Tibial nerve (tissue), 4 donors: ENCODE data around the gene KIF13A. TPM values are rescaled to one million over a fixed set of nuclear protein-coding genes. Genes with fewer than 3 reads are reported as not detected.
"Not testable (repeated sequence)": the region's sequence is repeated elsewhere in the genome, so short reads cannot be mapped to it uniquely, and the experiment has no call there.

Experiments used
- DNase-seq, 2 donors: peaks; one replicate each; pipeline ENCODE4 v3.0.0-alpha.2; 2019; ENCODE audit warnings: low spot score in 2 of 2
- H3K27ac ChIP-seq, 4 donors: fragments of 200-600 bp; sonication (generic) in 3 of 4; one replicate each; pipeline ENCODE4 v1.5.1; 2017 to 2019; ENCODE audit warnings: mild to moderate bottlenecking in 1 of 4
- H3K27me3 ChIP-seq, 2 donors: fragments of 200-600 bp; sonication (generic) in 1 of 2; one replicate each; pipeline versions ENCODE4 v1.5.1 to v1.6.0; 2017 to 2019
- H3K36me3 ChIP-seq, 3 donors: fragments of 200-600 bp; sonication (generic); one replicate each; pipeline ENCODE4 v1.5.1; 2018 to 2019
- H3K4me1 ChIP-seq, 4 donors: fragments of 200-600 bp; sonication (generic) in 3 of 4; one replicate each; pipeline ENCODE4 v1.5.1; 2017 to 2019
- H3K4me3 ChIP-seq, 4 donors: fragments of 200-600 bp; sonication (generic) in 3 of 4; one replicate each; pipeline ENCODE4 v1.5.1; 2017 to 2019; ENCODE audit warnings: mild to moderate bottlenecking in 1 of 4, moderate library complexity in 1 of 4
- H3K9me3 ChIP-seq, 4 donors: fragments of 200-600 bp; sonication (generic) in 3 of 4; one replicate each; pipeline ENCODE4 v1.5.1; 2017 to 2019
- CTCF ChIP-seq, 5 experiments: fragments of 200-600 bp in 3 of 5; fragments of 450-650 bp in 2 of 5; sonication (generic) in 3 of 5; IDR thresholded peaks; one replicate each; pipeline ENCODE4 v1.5.1; 2016 to 2019; ENCODE audit warnings: antibody characterized with exemption in 5 of 5, mild to moderate bottlenecking in 3 of 5, moderate library complexity in 2 of 5
- EP300 ChIP-seq, 2 donors: sonication (generic); formaldehyde crosslinking; IDR thresholded peaks; one replicate each; pipeline ENCODE4 v1.6.1; 2017; ENCODE audit warnings: antibody characterized with exemption in 2 of 2, mild to moderate bottlenecking in 1 of 2
- POLR2A ChIP-seq, 2 donors: fragments of 450-650 bp; IDR thresholded peaks; one replicate each; pipeline ENCODE4 v1.6.1; 2017; ENCODE audit warnings: antibody characterized with exemption in 2 of 2, mild to moderate bottlenecking in 2 of 2, moderate library complexity in 2 of 2
- WGBS, 2 donors: methylation state at CpG; one replicate each; pipeline ENCODE4 v1.1.5; 2018; 5-methylcytosine and 5-hydroxymethylcytosine counted together
- total RNA-seq, 4 donors: library from RNA; depleted of rRNA; stranded (reverse); fragments of >200 nt; gene quantifications; one replicate each; pipeline ENCODE4 v1.1.0, GENCODE V29; 2016

KIF13A gene
- total RNA-seq, 4 donors from 2014 or later = 31.8 to 71.9 (median 48.0) TPM

DNA sequence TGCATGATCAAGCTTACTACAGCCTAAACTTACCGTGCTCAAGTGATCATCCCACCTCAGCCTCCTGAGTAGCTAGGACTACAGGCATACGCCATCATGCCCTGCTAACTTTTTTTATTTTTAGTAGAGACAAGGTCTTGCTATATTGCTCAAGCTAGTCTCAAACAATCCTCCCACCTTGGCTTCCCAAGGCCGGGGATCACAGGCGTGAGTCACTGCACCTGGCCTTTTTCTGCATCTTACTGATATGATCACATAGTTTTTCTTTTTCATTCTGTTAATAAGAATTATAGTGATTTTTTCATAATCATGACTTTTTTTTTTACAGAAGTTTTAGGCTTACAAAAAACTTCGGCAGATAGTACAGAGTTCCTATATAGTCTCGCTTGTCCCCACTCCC is 93.2 kb downstream of the KIF13A start:
- DNase-seq = no peak
- Histone ChIP-seq H3K27ac (no peak overlapping the region), H3K27me3 (no peaks in the 10 kb centered on the region), H3K9me3 (peaks cover 0 to 29% (median 10%) of the 10 kb centered on the region in 4 donors), H3K4me3 (no peak overlapping the region), H3K36me3 (peaks cover 0 to 64% (median 0%) of the 10 kb centered on the region in 3 donors), H3K4me1 (no peaks in the 10 kb centered on the region)
- no peak for TF ChIP-seq CTCF (IDR thresholded peaks at IDR 0.05)
- no peak for TF ChIP-seq EP300 (IDR thresholded peaks at IDR 0.05)
- TF ChIP-seq POLR2A (IDR thresholded peaks at IDR 0.05) = no peak
- WGBS, 2 donors = 98% methylated on average over 6 of the region's 6 CpGs

DNA sequence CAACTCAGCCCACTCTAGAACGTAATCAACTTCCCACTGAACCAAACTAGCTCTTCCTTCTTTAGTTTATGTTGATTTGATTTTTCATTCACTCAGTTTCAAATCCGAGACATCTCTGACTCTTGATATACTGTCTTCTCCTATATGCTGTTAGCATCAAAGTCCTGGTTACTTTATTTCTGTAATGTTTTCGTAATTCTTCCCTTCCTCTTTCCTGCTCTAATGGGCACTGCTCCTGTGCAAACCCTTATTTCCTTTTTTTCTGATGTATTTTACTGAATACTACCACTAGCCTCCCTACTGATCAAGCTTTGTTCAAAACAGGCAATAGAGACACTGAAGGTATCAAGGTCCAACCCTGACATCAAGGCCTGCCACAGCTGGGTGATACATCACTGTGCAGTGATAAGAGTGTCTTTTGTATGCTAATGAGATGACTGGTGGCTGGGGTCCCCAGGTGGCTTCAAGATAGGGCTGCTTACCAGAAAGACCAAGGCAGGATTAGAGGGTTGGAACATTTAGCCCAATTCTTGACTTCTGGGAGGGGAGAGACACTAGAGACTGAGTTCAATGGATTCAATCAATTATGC is 95.2 kb downstream of the KIF13A start:
- Histone ChIP-seq H3K4me3 (no peak overlapping the region), H3K36me3 (peaks cover 0 to 56% (median 0%) of the 10 kb centered on the region in 3 donors), H3K27me3 (no peaks in the 10 kb centered on the region), H3K27ac (no peak overlapping the region), H3K4me1 (no peaks in the 10 kb centered on the region), H3K9me3 (peaks cover 0 to 26% (median 10%) of the 10 kb centered on the region in 4 donors)
- TF ChIP-seq POLR2A (IDR thresholded peaks at IDR 0.05) = no peak
- no peak for TF ChIP-seq EP300 (IDR thresholded peaks at IDR 0.05)
- TF ChIP-seq CTCF (IDR thresholded peaks at IDR 0.05) = no peak
- DNase-seq = no peak
- WGBS, 2 donors = 90 to 93% methylated on average over 3 of the region's 3 CpGs

DNA sequence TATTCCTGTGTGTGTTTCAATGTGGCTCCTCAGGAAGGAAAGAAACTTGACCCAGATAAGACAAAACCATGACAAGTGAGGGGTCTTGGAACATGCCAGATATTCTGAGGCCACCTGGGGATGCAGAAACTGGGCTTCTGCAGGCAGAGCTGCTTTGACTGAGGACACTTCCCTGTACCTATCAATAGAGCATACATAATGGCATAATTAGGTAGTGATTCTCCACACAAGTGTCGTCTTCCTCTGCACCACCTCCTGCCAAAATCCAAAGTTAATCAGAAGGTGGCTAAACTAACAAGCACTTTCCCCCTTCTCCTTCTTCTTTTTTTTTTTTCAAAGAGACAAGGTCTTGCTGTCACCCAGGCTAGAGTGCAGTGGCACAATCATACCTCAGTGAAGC is 97.1 kb downstream of the KIF13A start:
- no peak for DNase-seq
- WGBS, 2 donors = 79 to 81% methylated on average over 1 of the region's 1 CpG
- no peaks in the 10 kb centered on the region for H3K27me3 ChIP-seq
- TF ChIP-seq EP300 (IDR thresholded peaks at IDR 0.05) (no peak), POLR2A (IDR thresholded peaks at IDR 0.05) (no peak), CTCF (IDR thresholded peaks at IDR 0.05) (no peak)
- peaks cover 0 to 37% (median 0%) of the 10 kb centered on the region in 3 donors for H3K36me3 ChIP-seq
- H3K9me3 ChIP-seq = peaks cover 0 to 15% (median 6%) of the 10 kb centered on the region in 4 donors
- H3K4me3 ChIP-seq = no peak overlapping the region
- H3K27ac ChIP-seq = no peak overlapping the region
- H3K4me1 ChIP-seq = peaks cover 0 to 15% (median 5%) of the 10 kb centered on the region in 4 donors

DNA sequence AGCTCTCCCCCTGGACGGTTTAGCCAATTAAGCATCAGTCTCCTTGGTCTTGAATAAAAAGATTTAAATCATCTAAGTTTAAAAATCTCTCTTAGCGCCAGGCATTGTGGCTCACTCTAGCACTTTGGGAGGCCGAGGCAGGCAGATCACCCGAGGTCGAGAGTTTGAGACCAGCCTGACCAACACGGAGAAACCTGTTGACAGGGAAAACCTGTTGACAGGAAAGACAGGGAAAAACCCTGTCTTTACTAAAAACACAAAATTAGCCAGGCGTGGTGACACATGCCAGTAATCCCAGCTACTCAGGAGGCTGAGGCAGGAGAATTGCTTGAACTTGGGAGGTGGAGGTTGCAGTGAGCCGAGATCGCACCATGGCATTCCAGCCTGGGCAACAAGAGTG is 97.7 kb downstream of the KIF13A start:
- not testable (repeated sequence) for DNase-seq, H3K4me3 ChIP-seq
- 95% methylated on average over 9 of the region's 9 CpGs for WGBS, 2 donors

DNA sequence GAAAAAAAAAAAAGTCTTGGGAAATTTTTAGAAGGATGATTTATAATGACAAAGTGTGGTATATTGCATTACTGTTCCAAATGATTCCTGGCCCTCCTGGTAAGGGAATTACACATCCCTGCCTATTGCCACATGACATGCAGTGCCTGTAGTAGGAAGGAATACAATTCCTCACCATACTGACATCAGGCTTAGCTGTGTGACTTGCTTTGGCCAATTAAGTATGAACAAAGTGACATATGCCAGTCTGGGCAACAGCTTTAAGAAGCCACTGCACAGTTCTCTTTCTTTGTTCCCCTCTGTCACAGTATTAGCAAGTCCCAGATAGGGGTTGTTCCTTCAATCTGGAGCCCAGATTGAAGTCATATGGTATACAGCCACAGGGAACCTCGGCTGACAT is 100.5 kb downstream of the KIF13A start:
- TF ChIP-seq POLR2A (IDR thresholded peaks at IDR 0.05) = no peak
- no peak for TF ChIP-seq EP300 (IDR thresholded peaks at IDR 0.05)
- no peak for TF ChIP-seq CTCF (IDR thresholded peaks at IDR 0.05)
- Histone ChIP-seq H3K36me3 (peaks cover 0 to 6% (median 0%) of the 10 kb centered on the region in 3 donors), H3K27ac (no peak overlapping the region), H3K4me3 (no peak overlapping the region), H3K9me3 (no peaks in the 10 kb centered on the region), H3K27me3 (no peaks in the 10 kb centered on the region), H3K4me1 (peaks cover 0 to 26% (median 18%) of the 10 kb centered on the region in 4 donors)
- 60 to 89% methylated on average over 1 of the region's 1 CpG for WGBS, 2 donors
- DNase-seq = no peak

More for the DNA sequence above, 97.7 kb downstream of the KIF13A start:
- not testable (repeated sequence) for H3K27me3 ChIP-seq, H3K27ac ChIP-seq
- Histone ChIP-seq H3K4me1 (peaks cover 0 to 20% (median 10%) of the 10 kb centered on the region in 4 donors), H3K9me3 (peaks cover 0 to 10% (median 4%) of the 10 kb centered on the region in 4 donors), H3K36me3 (peaks cover 0 to 32% (median 0%) of the 10 kb centered on the region in 3 donors)
